Uterus (tissue), 2 donors: ENCODE measurements around the gene PRRC2B.

Experiments
- POLR2A ChIP-seq, 2 donors: fragments of 450-650 bp; IDR thresholded peaks; one replicate each; pipeline ENCODE4 v1.6.1; 2016; ENCODE audit warnings: antibody characterized with exemption in 2 of 2, mild to moderate bottlenecking in 1 of 2, moderate library complexity in 1 of 2
- TF ChIP-seq, protein P1 (sequence below), 4 experiments: fragments of 200-600 bp in 2 of 4; fragments of 450-650 bp in 2 of 4; sonication (generic) in 2 of 4; IDR thresholded peaks; one replicate each; pipeline ENCODE4 v1.5.1; 2016 to 2019; ENCODE audit warnings: antibody characterized with exemption in 4 of 4, mild to moderate bottlenecking in 2 of 4, moderate library complexity in 1 of 4

DNA sequence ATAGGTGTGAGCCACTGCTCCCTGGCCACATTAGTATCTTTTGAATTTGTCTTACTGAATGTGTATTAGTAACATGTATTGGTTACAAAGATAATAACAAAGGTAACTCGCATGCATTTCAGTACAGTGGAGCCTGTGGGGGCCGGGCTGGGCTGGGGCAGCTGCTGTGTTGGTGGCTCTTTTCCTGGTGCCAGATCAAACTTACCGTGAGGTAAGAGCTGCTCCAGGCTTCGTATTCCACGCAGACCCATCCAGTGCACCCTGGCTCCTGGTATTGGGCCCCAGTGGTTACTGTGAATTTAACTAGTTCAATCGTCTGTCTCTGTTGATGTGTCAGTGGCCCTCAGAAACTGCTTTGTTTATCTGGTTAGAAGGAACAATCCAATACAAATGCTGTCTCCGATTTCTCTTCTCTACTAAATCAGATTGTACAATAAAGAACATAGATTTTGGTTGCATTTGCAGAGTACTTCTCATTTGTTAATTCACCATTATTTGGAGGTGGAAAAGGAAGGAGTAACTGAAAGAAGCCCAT, 15.6 kb downstream of the PRRC2B start:
- TF ChIP-seq, protein P1, sequence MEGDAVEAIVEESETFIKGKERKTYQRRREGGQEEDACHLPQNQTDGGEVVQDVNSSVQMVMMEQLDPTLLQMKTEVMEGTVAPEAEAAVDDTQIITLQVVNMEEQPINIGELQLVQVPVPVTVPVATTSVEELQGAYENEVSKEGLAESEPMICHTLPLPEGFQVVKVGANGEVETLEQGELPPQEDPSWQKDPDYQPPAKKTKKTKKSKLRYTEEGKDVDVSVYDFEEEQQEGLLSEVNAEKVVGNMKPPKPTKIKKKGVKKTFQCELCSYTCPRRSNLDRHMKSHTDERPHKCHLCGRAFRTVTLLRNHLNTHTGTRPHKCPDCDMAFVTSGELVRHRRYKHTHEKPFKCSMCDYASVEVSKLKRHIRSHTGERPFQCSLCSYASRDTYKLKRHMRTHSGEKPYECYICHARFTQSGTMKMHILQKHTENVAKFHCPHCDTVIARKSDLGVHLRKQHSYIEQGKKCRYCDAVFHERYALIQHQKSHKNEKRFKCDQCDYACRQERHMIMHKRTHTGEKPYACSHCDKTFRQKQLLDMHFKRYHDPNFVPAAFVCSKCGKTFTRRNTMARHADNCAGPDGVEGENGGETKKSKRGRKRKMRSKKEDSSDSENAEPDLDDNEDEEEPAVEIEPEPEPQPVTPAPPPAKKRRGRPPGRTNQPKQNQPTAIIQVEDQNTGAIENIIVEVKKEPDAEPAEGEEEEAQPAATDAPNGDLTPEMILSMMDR (IDR thresholded peaks at IDR 0.05), result no peak
- TF ChIP-seq POLR2A (IDR thresholded peaks at IDR 0.05), result no peak
